Vagina (tissue), 2 donors: ENCODE data around the gene GAB2. TPM values are rescaled to one million over a fixed set of nuclear protein-coding genes. Genes with fewer than 3 reads are reported as not detected.

Source experiments
- DNase-seq, 2 donors: peaks; one replicate each; pipeline ENCODE4 v3.0.0-alpha.2; 2017; ENCODE audit errors: extremely low spot score in 2 of 2
- H3K27ac ChIP-seq: fragments of 200-600 bp; sonication (generic); one replicate; pipeline ENCODE4 v1.5.1; 2019
- H3K27me3 ChIP-seq: fragments of 200-600 bp; sonication (generic); one replicate; pipeline ENCODE4 v1.5.1; 2019
- H3K36me3 ChIP-seq, 2 donors: fragments of 200-600 bp; sonication (generic); one replicate each; pipeline ENCODE4 v1.5.1; 2017 to 2019
- H3K4me1 ChIP-seq: fragments of 200-600 bp; sonication (generic); one replicate; pipeline ENCODE4 v1.5.1; 2019
- H3K4me3 ChIP-seq, 2 donors: fragments of 200-600 bp; sonication (generic); 1 replicate in 1 of 2; 2 replicates in 1 of 2; pipeline ENCODE4 v1.5.1; 2016 to 2019
- H3K9me3 ChIP-seq: fragments of 200-600 bp; sonication (generic); one replicate; pipeline ENCODE4 v1.5.1; 2019
- CTCF ChIP-seq, 3 experiments: fragments of 450-650 bp in 2 of 3; fragments of 200-600 bp in 1 of 3; sonication (generic) in 1 of 3; IDR thresholded peaks; one replicate each; pipeline ENCODE4 v1.5.1; 2017 to 2019; ENCODE audit warnings: antibody characterized with exemption in 3 of 3, mild to moderate bottlenecking in 2 of 3, moderate library complexity in 2 of 3
- POLR2A ChIP-seq, 2 donors: fragments of 450-650 bp; IDR thresholded peaks; one replicate each; pipeline ENCODE4 v1.6.1; 2017; ENCODE audit warnings: antibody characterized with exemption in 2 of 2, mild to moderate bottlenecking in 2 of 2, moderate library complexity in 2 of 2
- POLR2AphosphoS5 ChIP-seq, 2 donors: sonication (generic); formaldehyde crosslinking; IDR thresholded peaks; one replicate each; pipeline ENCODE4 v1.9.0; 2017; ENCODE audit warnings: antibody characterized with exemption in 2 of 2, mild to moderate bottlenecking in 2 of 2, low read depth in 1 of 2; ENCODE audit not compliant: insufficient read depth in 1 of 2
- intact Hi-C: fragments of 100-400 bp; cut with DNase I; formaldehyde crosslinking; loops from one replicate; pipeline ENCODE4 v1.15.1; 2023
- total RNA-seq: library from RNA; depleted of rRNA; stranded (reverse); fragments of >200 nt; gene quantifications from one replicate; pipeline ENCODE4 v1.2.3, GENCODE V29; 2016

Gene GAB2
- total RNA-seq, 1 donor from 2014 or later = 24.6 TPM

- no peak for DNase-seq
- H3K36me3 ChIP-seq = peaks cover 0 to 37% of the 10 kb centered on the region in 2 donors
Measured at GRCh38 chr11:78209478-78209877, 208.1 kb downstream of the GAB2 start.

DNA sequence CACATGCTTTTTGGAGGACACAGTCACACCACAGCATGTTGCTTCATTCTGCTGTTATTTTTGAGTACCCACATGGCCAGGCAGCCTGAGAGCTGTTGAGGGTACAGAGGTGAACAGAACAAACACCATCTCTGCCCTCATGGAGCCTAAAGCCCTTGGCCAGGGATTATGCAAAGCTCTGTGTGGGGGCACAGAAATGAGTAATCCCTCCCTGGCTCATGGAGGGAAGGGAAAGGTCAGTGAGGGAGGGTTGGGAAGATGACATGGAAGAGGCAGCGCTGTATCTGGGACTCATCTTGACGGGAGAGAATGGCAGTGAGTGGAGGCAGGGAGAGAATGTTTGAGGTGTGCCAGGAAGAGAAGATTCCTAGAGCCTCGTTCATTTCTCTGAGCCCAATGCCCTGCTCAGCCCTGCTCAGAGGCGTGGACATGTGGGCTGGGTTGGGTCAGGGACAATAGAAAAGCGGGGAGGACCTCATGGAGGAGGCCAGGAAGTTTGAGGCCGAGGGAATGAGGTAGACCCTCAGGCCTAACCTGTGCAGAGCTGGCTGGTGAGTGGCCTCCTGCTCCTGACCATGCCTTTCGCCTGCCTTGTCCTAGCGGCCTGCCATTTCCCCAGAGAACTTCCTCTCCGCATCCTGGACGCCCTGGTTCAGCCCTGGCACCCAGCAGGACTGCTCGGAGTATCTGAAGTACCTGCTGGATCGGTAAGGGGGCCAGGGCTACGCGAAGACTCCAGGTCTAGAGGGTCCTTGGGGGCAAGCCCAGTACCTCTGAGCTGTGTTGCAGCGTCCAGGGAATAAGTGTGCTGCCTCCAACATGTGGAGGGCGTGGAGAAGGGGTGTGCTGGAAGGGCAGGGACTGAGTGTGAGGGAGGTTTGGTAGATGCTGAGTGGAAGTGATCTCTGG is 209.1 kb downstream of the GAB2 start:
- intact Hi-C loops = no loop called here
- Histone ChIP-seq H3K27ac (no peak overlapping the region), H3K9me3 (no peaks in the 10 kb centered on the region), H3K27me3 (no peaks in the 10 kb centered on the region), H3K36me3 (peaks cover 0 to 37% of the 10 kb centered on the region in 2 donors), H3K4me3 (no peak overlapping the region), H3K4me1 (peaks cover 6% of the 10 kb centered on the region)
- TF ChIP-seq POLR2AphosphoS5 (IDR thresholded peaks at IDR 0.05; ENCODE audit: insufficient read depth in 1 of 2, low read depth in 1 of 2) (no peak), POLR2A (IDR thresholded peaks at IDR 0.05) (no peak), CTCF (IDR thresholded peaks at IDR 0.05) (no peak)
- DNase-seq = no peak

More at GRCh38 chr11:78209478-78209877, 208.1 kb downstream of the GAB2 start:
- H3K27ac ChIP-seq = no peak overlapping the region
- no peaks in the 10 kb centered on the region for H3K9me3 ChIP-seq
- no peaks in the 10 kb centered on the region for H3K27me3 ChIP-seq
- peaks cover 6% of the 10 kb centered on the region for H3K4me1 ChIP-seq
- intact Hi-C loops = no loop called here
- H3K4me3 ChIP-seq = no peak overlapping the region
- TF ChIP-seq CTCF (IDR thresholded peaks at IDR 0.05) (no peak), POLR2A (IDR thresholded peaks at IDR 0.05) (no peak), POLR2AphosphoS5 (IDR thresholded peaks at IDR 0.05; ENCODE audit: insufficient read depth in 1 of 2, low read depth in 1 of 2) (no peak)

GRCh38 chr11:78207532-78208256 is 209.9 kb downstream of the GAB2 start:
- no peak for DNase-seq
- Histone ChIP-seq H3K27me3 (no peaks in the 10 kb centered on the region), H3K36me3 (peaks cover 0 to 37% of the 10 kb centered on the region in 2 donors), H3K4me3 (no peak overlapping the region), H3K27ac (no peak overlapping the region), H3K9me3 (no peaks in the 10 kb centered on the region), H3K4me1 (peaks cover 5% of the 10 kb centered on the region)
- no peak for TF ChIP-seq POLR2A (IDR thresholded peaks at IDR 0.05)
- no peak for TF ChIP-seq CTCF (IDR thresholded peaks at IDR 0.05)
- TF ChIP-seq POLR2AphosphoS5 (IDR thresholded peaks at IDR 0.05; ENCODE audit: insufficient read depth in 1 of 2, low read depth in 1 of 2) = no peak
- intact Hi-C loops = no loop called here

DNA sequence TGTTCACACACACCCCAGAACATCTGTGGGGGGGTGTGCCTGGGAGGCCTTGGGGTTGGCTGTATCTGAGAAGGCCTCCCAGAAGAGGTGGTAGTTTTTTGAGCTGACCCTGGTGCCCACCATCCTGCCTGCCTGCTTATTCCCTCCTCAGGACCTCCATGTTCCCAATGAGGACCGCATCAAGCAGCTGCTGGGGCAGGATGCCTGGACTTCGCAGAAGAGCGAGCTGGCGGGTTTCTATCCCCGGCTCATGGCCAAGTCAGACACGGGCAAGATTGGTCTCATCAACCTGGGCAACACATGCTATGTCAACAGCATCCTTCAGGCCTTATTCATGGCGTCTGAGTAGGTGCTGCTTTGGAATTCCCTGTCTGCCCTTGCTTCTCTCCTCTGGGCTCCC is 211.9 kb downstream of the GAB2 start:
- H3K4me1 ChIP-seq = no peaks in the 10 kb centered on the region
- H3K4me3 ChIP-seq = no peak overlapping the region
- TF ChIP-seq POLR2AphosphoS5 (IDR thresholded peaks at IDR 0.05; ENCODE audit: insufficient read depth in 1 of 2, low read depth in 1 of 2) (no peak), CTCF (IDR thresholded peaks at IDR 0.05) (no peak), POLR2A (IDR thresholded peaks at IDR 0.05) (no peak)
- intact Hi-C loops = no loop called here
- H3K36me3 ChIP-seq = peaks cover 0 to 37% of the 10 kb centered on the region in 2 donors
- no peaks in the 10 kb centered on the region for H3K9me3 ChIP-seq
- no peaks in the 10 kb centered on the region for H3K27me3 ChIP-seq
- no peak overlapping the region for H3K27ac ChIP-seq
- DNase-seq = no peak
